Gastrocnemius medialis (tissue), 4 donors: Measurements from ENCODE around the gene SNRPD3.

Experiments
- CTCF ChIP-seq, 5 experiments: fragments of 450-650 bp in 3 of 5; fragments of 200-600 bp in 2 of 5; sonication (generic) in 2 of 5; IDR thresholded peaks in 4 of 5; conservative IDR thresholded peaks in 1 of 5; 1 replicate in 4 of 5; 2 replicates in 1 of 5; pipeline ENCODE4 v1.5.1; 2016 to 2019; ENCODE audit warnings: antibody characterized with exemption in 5 of 5, mild to moderate bottlenecking in 3 of 5, moderate library complexity in 3 of 5
- POLR2A ChIP-seq, 2 donors: fragments of 450-650 bp; IDR thresholded peaks; one replicate each; pipeline ENCODE4 v1.6.1; 2017; ENCODE audit warnings: antibody characterized with exemption in 2 of 2, mild to moderate bottlenecking in 2 of 2, moderate library complexity in 2 of 2

DNA sequence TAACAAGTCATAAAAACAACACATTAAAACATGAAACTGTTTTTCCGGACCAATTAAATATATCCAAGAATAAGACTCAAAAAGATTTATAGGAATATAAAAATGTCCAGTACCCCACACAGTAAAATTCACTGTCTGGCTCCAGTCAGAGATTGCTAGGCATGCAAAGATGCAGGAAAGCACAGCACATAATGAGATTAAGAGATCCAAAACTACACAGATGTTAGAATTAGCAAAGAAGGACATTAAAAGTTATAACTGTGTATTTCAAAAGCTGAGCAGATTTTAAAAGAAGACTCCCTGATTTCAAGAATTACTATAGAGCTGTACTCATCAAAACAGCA, 23.4 kb downstream of the SNRPD3 start:
- no peak for TF ChIP-seq CTCF (IDR thresholded peaks at IDR 0.05 in 4 of 5, conservative IDR thresholded peaks at IDR 0.05 in 1 of 5)
- TF ChIP-seq POLR2A (IDR thresholded peaks at IDR 0.05): no peak
